Epithelial cell of esophagus (primary cell): ENCODE results near the gene ZNF827.
"Not testable (repeated sequence)": the region's sequence is repeated elsewhere in the genome, so short reads cannot be mapped to it uniquely, and the experiment has no call there.

Experiments used
- DNase-seq: peaks from one replicate; pipeline ENCODE4 v3.0.0; 2010; ENCODE audit warnings: low read depth
- H3K4me3 ChIP-seq: 2 replicates; pipeline ENCODE4 v1.5.1; 2011; ENCODE audit warnings: mild to moderate bottlenecking, low read length, control low read depth
- CTCF ChIP-seq: IDR thresholded peaks from 2 replicates; pipeline ENCODE4 v1.5.1; 2011; ENCODE audit warnings: low read depth, mild to moderate bottlenecking, low read length, control low read depth, inconsistent platforms; ENCODE audit not compliant: insufficient read depth; ENCODE audit errors: missing control alignments

ZNF827 gene

GRCh38 chr4:145842224-145842887, 96.3 kb downstream of the ZNF827 start:
- no peak overlapping the region for H3K4me3 ChIP-seq
- DNase-seq: peak; percentile 16
- TF ChIP-seq CTCF: no peak

GRCh38 chr4:145840801-145841200, 97.8 kb downstream of the ZNF827 start:
- no peak overlapping the region for H3K4me3 ChIP-seq
- TF ChIP-seq CTCF: no peak
- DNase-seq: no peak

GRCh38 chr4:145840162-145840768, 98.4 kb downstream of the ZNF827 start:
- H3K4me3 ChIP-seq: no peak overlapping the region
- DNase-seq: peak; percentile 52
- TF ChIP-seq CTCF: peak; percentile 34

DNA sequence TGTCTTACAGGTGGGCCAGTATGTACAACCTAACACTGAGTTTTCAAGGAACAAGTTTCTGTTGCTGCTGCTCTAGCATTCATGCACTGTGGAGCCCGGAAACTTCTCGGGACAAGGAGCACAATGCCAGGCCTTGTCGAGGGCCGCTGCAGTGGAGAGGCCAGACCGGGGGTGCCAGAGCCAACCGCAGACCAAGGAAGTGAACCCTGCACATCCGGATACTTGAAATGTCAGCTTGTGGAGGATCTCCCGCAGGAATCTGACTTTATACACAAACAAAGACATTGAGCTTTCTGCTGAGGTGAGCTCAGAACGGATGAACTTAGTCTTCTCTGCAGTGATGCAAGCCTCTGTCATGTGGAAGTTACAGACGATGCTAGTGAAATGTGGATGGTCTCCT, 99.5 kb downstream of the ZNF827 start:
- DNase-seq: no peak
- no peak for TF ChIP-seq CTCF
- no peak overlapping the region for H3K4me3 ChIP-seq

DNA sequence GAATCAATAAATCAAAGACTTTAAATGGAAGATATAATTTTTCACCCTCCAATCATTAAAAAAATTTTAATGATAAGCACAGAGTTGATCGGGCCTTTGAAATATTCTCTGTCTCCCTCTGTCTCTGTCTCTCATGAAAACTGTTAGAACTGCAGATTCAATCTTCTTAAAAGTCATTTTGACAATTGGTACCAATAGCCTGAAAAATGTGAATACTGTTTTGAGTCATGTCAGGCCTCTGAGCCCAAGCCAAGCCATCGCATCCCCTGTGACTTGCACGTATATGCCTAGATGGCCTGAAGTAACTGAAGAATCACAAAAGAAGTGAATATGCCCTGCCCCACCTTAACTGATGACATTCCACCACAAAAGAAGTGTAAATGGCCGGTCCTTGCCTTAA, 106.2 kb downstream of the ZNF827 start:
- not testable (repeated sequence) for H3K4me3 ChIP-seq, DNase-seq

- DNase-seq: no peak
- H3K4me3 ChIP-seq: no peak overlapping the region
- no peak for TF ChIP-seq CTCF
These were observed 107.9 kb downstream of the ZNF827 start for GRCh38 chr4:145830699-145831098.

DNA sequence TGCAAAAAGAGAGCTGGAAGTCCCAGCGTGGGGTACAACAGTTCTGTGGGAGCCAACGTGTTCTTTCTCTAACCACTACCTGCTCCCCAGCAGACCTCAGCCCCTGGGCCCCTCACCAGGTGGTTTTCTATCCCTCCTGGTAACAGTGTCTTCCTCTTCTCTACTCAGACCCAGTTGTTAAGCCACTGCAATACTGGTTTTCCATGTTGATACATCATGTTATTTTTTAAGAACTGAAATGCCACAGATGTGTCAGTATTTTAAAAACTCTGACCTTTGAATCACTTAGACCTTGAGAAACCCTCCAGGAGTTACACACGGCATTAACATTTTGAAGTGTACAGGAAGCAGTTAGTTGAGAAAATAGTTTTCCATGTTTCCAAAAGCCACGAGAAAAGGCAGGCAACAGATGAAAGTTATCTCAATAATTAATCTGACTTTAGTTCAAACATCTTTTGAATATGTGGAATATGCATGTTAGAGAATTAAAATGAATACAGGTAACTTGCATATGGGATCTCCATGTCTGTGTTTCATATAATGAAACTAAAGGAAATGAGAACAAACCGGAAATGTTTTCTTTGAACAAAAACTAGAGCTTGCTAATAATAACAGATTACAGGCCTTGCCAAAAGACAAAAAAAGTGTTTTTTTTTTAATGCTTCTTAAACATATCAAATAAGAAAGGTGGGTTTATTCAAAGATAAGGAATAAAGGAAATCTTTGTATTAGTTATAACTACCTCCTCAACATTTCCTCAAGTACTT, 108.8 kb downstream of the ZNF827 start:
- no peak for TF ChIP-seq CTCF
- no peak overlapping the region for H3K4me3 ChIP-seq
- DNase-seq: no peak
